Stimulated activated naive B cell treated with anti-CD40 and anti-IgM and Interleukin-4, amounts not matched to agents 10 μg/mL and 1 μg/mL and 100 μg/mL, for 72 hours (primary cell): Measurements from ENCODE around the gene IL1B.

Source experiments
- ATAC-seq, 2 donors: fragments of 150-1000 bp; cut with Tn5 transposase; replicated peaks; 2 replicates each; pipeline ENCODE4 v1.10.0; 2021; ENCODE audit warnings: moderate library complexity in 1 of 2
- DNase-seq: peaks from one replicate; pipeline ENCODE4 v3.0.0; 2021
- H3K27ac Mint-ChIP-seq: one replicate; pipeline ENCODE4 v1.8.0; 2022; ENCODE audit warnings: mild to moderate bottlenecking, mixed read lengths
- H3K27me3 Mint-ChIP-seq, 2 donors: one replicate each; pipeline ENCODE4 v1.8.0; 2022; ENCODE audit warnings: mixed read lengths in 2 of 2
- H3K36me3 Mint-ChIP-seq, 2 donors: one replicate each; pipeline ENCODE4 v1.8.0; 2022; ENCODE audit warnings: mixed read lengths in 2 of 2, mild to moderate bottlenecking in 1 of 2
- H3K4me1 Mint-ChIP-seq, 2 donors: one replicate each; pipeline ENCODE4 v1.8.0; 2022; ENCODE audit warnings: mixed read lengths in 2 of 2, mild to moderate bottlenecking in 1 of 2
- H3K4me3 Mint-ChIP-seq, 2 donors: one replicate each; pipeline ENCODE4 v1.8.0; 2022; ENCODE audit warnings: mild to moderate bottlenecking in 2 of 2, mixed read lengths in 2 of 2, moderate library complexity in 1 of 2
- H3K9me3 Mint-ChIP-seq, 2 donors: one replicate each; pipeline ENCODE4 v1.8.0; 2022; ENCODE audit warnings: mixed read lengths in 2 of 2, mild to moderate bottlenecking in 1 of 2

IL1B gene

DNA sequence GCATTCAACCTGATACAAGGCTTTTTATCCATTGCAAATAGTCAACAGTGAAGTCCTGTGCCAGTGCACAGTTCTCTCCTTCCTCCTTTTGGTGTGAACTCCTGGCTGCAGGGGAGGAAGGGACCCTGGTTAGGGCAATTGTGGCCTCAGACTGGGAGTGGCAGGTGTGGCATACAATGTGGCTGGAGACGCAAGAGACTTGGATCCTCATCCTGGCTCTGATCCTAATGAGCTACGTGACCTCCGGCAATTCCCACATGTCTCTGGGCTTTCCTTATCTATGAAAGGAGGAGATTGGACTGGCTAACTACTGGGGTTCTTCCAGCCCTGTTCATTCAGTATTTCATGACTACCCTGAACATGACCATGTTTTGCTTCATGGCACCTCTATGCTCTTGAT is 41.7 kb downstream of the IL1B start:
- peaks cover 0 to 2% of the 10 kb centered on the region in 2 donors for H3K9me3 Mint-ChIP-seq
- no peak for ATAC-seq

GRCh38 chr2:112794131-112794733 is 42.3 kb downstream of the IL1B start:
- H3K4me3 Mint-ChIP-seq: no peak overlapping the region
- peaks cover 17 to 26% of the 10 kb centered on the region in 2 donors for H3K4me1 Mint-ChIP-seq
- peaks cover 0 to 2% of the 10 kb centered on the region in 2 donors for H3K9me3 Mint-ChIP-seq
- no peak overlapping the region for H3K27ac Mint-ChIP-seq
- peak; percentile 57 to 60 for ATAC-seq
- peaks cover 0 to 4% of the 10 kb centered on the region in 2 donors for H3K36me3 Mint-ChIP-seq
- DNase-seq: no peak
- H3K27me3 Mint-ChIP-seq: no peaks in the 10 kb centered on the region

More for the DNA sequence above, 41.7 kb downstream of the IL1B start:
- Mint-ChIP-seq H3K27me3 (no peaks in the 10 kb centered on the region), H3K4me1 (peaks cover 20 to 32% of the 10 kb centered on the region in 2 donors), H3K4me3 (no peak overlapping the region), H3K27ac (no peak overlapping the region), H3K36me3 (peaks cover 0 to 4% of the 10 kb centered on the region in 2 donors)
- no peak for DNase-seq

- peak; percentile 79 to 82 for ATAC-seq
- peaks cover 13 to 21% of the 10 kb centered on the region in 2 donors for H3K4me1 Mint-ChIP-seq
- peak overlapping the region; percentile 21 for H3K27ac Mint-ChIP-seq
- DNase-seq: no peak
- H3K36me3 Mint-ChIP-seq: peaks cover 0 to 4% of the 10 kb centered on the region in 2 donors
- peak overlapping the region in 1 of 2 donors; percentile 4 for H3K4me3 Mint-ChIP-seq
- no peaks in the 10 kb centered on the region for H3K27me3 Mint-ChIP-seq
- peaks cover 0 to 2% of the 10 kb centered on the region in 2 donors for H3K9me3 Mint-ChIP-seq
Observed at GRCh38 chr2:112793449-112793978, 43.1 kb downstream of the IL1B start.

DNA sequence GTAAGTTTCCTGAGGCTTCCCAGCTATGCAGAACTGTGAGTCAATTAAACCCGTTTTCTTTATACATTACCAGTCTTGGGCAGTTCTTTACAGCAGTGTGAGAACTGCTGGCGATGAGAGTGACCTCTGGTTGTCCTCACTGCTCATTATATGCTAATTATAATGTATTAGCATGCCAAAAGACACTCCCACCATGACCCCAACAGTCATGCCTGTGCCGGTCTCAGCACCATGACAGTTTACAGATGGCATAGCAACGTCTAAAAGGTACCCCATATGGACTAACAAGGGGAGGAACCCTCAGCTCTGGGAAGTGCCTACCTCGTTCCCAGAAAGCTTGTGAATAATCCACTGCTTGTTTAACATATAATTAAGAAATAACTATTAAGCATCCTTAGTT is 44.2 kb downstream of the IL1B start:
- H3K4me1 Mint-ChIP-seq: peaks cover 13 to 21% of the 10 kb centered on the region in 2 donors

DNA sequence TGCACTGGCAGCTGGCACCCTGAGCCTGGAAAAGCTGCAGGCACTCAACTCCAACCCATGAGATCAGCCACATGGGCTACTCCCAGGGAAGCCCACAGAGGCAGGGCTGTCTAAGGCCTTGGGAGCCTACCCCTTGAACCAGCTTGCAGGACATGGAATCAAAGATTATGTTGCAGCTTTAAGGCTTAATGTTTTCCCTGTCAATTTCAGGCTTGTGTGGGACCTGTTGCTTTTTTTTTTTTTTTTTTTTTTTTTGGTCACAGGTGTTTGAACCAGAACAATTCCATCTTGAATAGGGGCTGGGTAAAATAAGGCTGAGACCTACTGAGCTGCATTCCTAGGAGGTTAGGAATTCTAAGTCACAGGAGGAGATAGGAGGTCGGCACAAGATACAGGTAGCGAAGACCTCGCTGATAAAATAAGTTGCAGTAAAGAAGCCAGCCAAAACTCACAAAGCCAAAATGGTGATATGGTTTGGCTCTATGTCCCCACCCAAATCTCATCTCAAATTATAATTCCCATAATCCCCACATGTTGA is 44.8 kb downstream of the IL1B start:
- H3K36me3 Mint-ChIP-seq: peaks cover 0 to 4% of the 10 kb centered on the region in 2 donors
- peaks cover 13 to 21% of the 10 kb centered on the region in 2 donors for H3K4me1 Mint-ChIP-seq
- H3K27ac Mint-ChIP-seq: no peak overlapping the region
- no peak for DNase-seq
- H3K27me3 Mint-ChIP-seq: no peaks in the 10 kb centered on the region
- no peak for ATAC-seq
- peaks cover 0 to 2% of the 10 kb centered on the region in 2 donors for H3K9me3 Mint-ChIP-seq
- H3K4me3 Mint-ChIP-seq: no peak overlapping the region

More for the DNA sequence above, 44.2 kb downstream of the IL1B start:
- peaks cover 0 to 4% of the 10 kb centered on the region in 2 donors for H3K36me3 Mint-ChIP-seq
- DNase-seq (no peak), ATAC-seq (no peak)
- peaks cover 0 to 2% of the 10 kb centered on the region in 2 donors for H3K9me3 Mint-ChIP-seq
- H3K4me3 Mint-ChIP-seq: no peak overlapping the region
- H3K27me3 Mint-ChIP-seq: no peaks in the 10 kb centered on the region
- no peak overlapping the region for H3K27ac Mint-ChIP-seq

GRCh38 chr2:112791019-112791418 is 45.6 kb downstream of the IL1B start:
- ATAC-seq: no peak
- peaks cover 0 to 4% of the 10 kb centered on the region in 2 donors for H3K36me3 Mint-ChIP-seq
- no peak overlapping the region for H3K4me3 Mint-ChIP-seq
- DNase-seq: no peak
- H3K4me1 Mint-ChIP-seq: peaks cover 13 to 20% of the 10 kb centered on the region in 2 donors
- H3K27ac Mint-ChIP-seq: no peak overlapping the region
- no peaks in the 10 kb centered on the region for H3K27me3 Mint-ChIP-seq
- peaks cover 0 to 2% of the 10 kb centered on the region in 2 donors for H3K9me3 Mint-ChIP-seq

DNA sequence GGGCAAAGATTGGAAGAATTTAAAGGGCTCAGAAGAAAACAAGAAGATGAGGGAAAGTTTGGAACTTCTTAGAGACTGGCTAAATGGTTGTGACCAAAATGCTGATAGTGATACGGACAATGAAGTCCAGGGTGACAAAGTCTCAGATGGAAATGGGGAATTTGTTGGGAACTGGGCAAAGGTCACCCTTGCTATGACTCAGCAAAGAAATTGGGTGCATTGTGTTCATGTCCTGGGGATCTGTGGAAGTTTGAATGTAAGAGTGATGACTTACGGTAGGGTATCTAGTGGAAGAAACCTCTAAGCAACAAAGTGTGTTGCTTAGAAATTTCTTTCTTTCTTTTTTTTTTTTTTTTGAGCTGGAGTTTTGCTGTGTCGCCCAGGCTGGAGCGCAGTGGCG is 46.3 kb downstream of the IL1B start:
- Mint-ChIP-seq H3K9me3 (peaks cover 0 to 2% of the 10 kb centered on the region in 2 donors), H3K27me3 (no peaks in the 10 kb centered on the region), H3K4me1 (peaks cover 8 to 13% of the 10 kb centered on the region in 2 donors), H3K4me3 (no peak overlapping the region), H3K36me3 (peaks cover 0 to 4% of the 10 kb centered on the region in 2 donors), H3K27ac (no peak overlapping the region)
- no peak for ATAC-seq
- no peak for DNase-seq

DNA sequence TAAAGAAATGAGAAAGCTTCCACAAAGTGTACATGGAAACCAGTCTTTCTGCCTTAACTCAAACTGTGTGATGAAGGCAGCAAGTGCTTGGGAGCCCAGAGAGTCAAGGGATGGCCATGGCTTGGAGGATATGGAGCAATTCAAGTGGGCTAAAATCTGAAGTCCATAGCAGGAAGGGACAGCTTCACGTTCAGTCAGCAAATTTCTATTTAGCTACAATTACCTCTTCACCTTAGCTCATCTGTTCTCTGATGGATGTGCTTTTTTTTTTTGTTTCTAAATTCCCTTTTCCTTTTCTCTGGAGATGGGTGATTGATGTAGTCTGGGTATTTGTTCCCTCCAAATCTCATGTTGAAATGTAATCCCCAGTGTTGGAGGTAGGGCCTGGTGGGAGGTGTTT is 47.4 kb downstream of the IL1B start:
- Mint-ChIP-seq H3K27ac (no peak overlapping the region), H3K36me3 (peaks cover 0 to 4% of the 10 kb centered on the region in 2 donors), H3K27me3 (no peaks in the 10 kb centered on the region), H3K4me1 (peaks cover 10 to 17% of the 10 kb centered on the region in 2 donors), H3K9me3 (peaks cover 0 to 2% of the 10 kb centered on the region in 2 donors), H3K4me3 (no peak overlapping the region)
- ATAC-seq (no peak), DNase-seq (no peak)

- Mint-ChIP-seq H3K9me3 (peaks cover 0 to 2% of the 10 kb centered on the region in 2 donors), H3K4me3 (no peak overlapping the region), H3K27me3 (no peaks in the 10 kb centered on the region), H3K36me3 (peaks cover 0 to 4% of the 10 kb centered on the region in 2 donors), H3K4me1 (peaks cover 11 to 17% of the 10 kb centered on the region in 2 donors), H3K27ac (no peak overlapping the region)
- DNase-seq (no peak), ATAC-seq (no peak)
Observed at GRCh38 chr2:112788653-112789052, 47.9 kb downstream of the IL1B start.

GRCh38 chr2:112787729-112788393 is 48.7 kb downstream of the IL1B start:
- Mint-ChIP-seq H3K36me3 (no peaks in the 10 kb centered on the region), H3K9me3 (no peaks in the 10 kb centered on the region), H3K4me3 (no peak overlapping the region), H3K4me1 (peaks cover 12 to 18% of the 10 kb centered on the region in 2 donors), H3K27me3 (no peaks in the 10 kb centered on the region), H3K27ac (no peak overlapping the region)
- ATAC-seq (no peak), DNase-seq (no peak)

DNA sequence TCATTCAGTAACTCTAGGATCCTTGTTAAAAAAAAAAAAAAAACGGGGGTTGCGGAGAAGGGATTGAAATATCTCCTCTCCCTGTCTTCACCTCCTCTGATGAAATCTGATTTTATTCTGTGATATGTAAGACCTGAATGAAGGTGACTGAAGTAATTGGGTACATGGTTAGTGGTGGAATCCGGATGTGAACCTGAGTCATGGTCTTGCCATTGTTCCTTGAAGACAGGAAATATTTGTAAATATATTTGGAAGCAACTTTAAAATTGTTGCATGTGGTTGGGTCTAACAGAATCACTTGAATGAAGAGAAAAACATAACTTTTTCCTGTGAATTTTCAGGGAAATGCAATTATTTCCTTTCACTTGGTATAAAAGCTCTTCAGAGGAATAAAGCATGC is 49.3 kb downstream of the IL1B start:
- Mint-ChIP-seq H3K4me3 (no peak overlapping the region), H3K27me3 (no peaks in the 10 kb centered on the region), H3K36me3 (no peaks in the 10 kb centered on the region), H3K4me1 (peaks cover 18 to 24% of the 10 kb centered on the region in 2 donors), H3K9me3 (no peaks in the 10 kb centered on the region), H3K27ac (no peak overlapping the region)
- ATAC-seq: no peak
- DNase-seq: no peak

- peak in 1 of 2 donors; percentile 28 for ATAC-seq
Observed at GRCh38 chr2:112784199-112785189, 52.1 kb downstream of the IL1B start, which contains the start of gene IL1A. Gene IL1A, minus strand, starts transcription at chr2:112784493. Its CDS starts 723 bp downstream, at chr2:112783770.

DNA sequence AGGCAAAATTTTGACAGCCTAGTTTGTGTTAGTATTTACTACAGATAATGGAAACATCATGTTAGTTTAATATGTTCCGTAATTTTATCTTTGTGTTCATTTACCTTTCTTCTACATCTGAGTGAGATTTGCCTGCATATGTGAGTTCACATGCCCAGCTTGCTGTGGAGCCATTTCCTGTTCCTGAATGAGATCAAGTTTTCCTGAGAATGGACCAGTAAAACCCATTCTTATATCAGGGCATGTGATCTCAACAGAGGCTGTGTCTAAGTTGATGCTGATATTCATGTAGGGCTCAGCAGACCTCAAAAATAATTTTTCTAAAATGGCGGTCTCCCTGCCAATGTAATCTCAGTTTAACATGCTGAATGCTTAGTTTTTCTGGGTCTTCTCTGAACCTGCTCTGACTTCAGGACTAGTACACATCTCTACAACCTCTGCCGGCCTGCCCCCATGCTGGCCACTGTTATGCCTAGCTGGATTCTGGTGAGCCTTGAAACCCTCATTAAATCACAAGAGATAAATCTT is 53.3 kb downstream of the IL1B start:
- H3K9me3 Mint-ChIP-seq: no peaks in the 10 kb centered on the region
- peak overlapping the region in 1 of 2 donors; percentile 27 for H3K4me3 Mint-ChIP-seq
- H3K27ac Mint-ChIP-seq: peak overlapping the region; percentile 6
- H3K36me3 Mint-ChIP-seq: no peaks in the 10 kb centered on the region
- no peak for ATAC-seq
- H3K27me3 Mint-ChIP-seq: no peaks in the 10 kb centered on the region
- H3K4me1 Mint-ChIP-seq: peaks cover 25 to 34% of the 10 kb centered on the region in 2 donors
- DNase-seq: no peak

More at GRCh38 chr2:112784199-112785189, 52.1 kb downstream of the IL1B start, which contains the start of gene IL1A:
- Mint-ChIP-seq H3K9me3 (no peaks in the 10 kb centered on the region), H3K27me3 (no peaks in the 10 kb centered on the region), H3K36me3 (no peaks in the 10 kb centered on the region), H3K4me1 (peaks cover 25 to 34% of the 10 kb centered on the region in 2 donors), H3K4me3 (peak within 1 kb of the TSS in 1 of 2 donors; percentile 58), H3K27ac (peak within 1 kb of the TSS; percentile 6)
- no peak for DNase-seq
